ENCODE measurements around the gene SLC9A9. TPM values are rescaled to one million over a fixed set of nuclear protein-coding genes. Genes with fewer than 3 reads are reported as not detected.
"Not testable (repeated sequence)": the region's sequence is repeated elsewhere in the genome, so short reads cannot be mapped to it uniquely, and the experiment has no call there.

The SLC9A9 gene
- total and polyA plus RNA-seq, 2 of the 8 experiments (the other 6 are each of a cell fraction or from before 2014, with no cell fraction given): 0.48 to 1.1 TPM

- H4K8ac ChIP-seq (ENCODE audit: extremely low read depth, insufficient read depth, low read length): no peak overlapping the region
- no peak overlapping the region for H3K14ac ChIP-seq (ENCODE audit: insufficient read length)
- H3K4me1 ChIP-seq (replicated peaks in 1 of 4; ENCODE audit: control insufficient read depth in 3 of 4, insufficient read depth in 4 of 4, low read length in 3 of 4): no peaks in the 10 kb centered on the region
- H2AK5ac ChIP-seq (ENCODE audit: low read depth, low read length): no peak overlapping the region
- H2BK15ac ChIP-seq (ENCODE audit: low read length): no peak overlapping the region
- ChIA-PET POLR2A (ENCODE audit: partially characterized antibody) (no interaction called here), CTCF (ENCODE audit: partially characterized antibody) (interaction anchor here (1.4 kb wide), 1 partner anchor 10 kb away, joined by 6 read pairs; no protein-coding TSS in a partner anchor)
- H3K9ac ChIP-seq (replicated peaks in 1 of 4; ENCODE audit: extremely low read depth in 1 of 4, low read depth in 3 of 4, low read length in 3 of 4): no peak overlapping the region
- H3K9me3 ChIP-seq (ENCODE audit: insufficient read depth in 2 of 2, low read depth in 1 of 2, low read length in 1 of 2): no peaks in the 10 kb centered on the region
- no peak overlapping the region for H2BK5ac ChIP-seq (ENCODE audit: low read depth, low read length)
- no peak overlapping the region for H3K18ac ChIP-seq (ENCODE audit: extremely low read depth, low read length)
- no peaks in the 10 kb centered on the region for H3K23me2 ChIP-seq (ENCODE audit: low read depth, low read length)
- no peak overlapping the region for H3K4me2 ChIP-seq (ENCODE audit: insufficient read depth in 1 of 2, low read depth in 2 of 2, low read length in 2 of 2)
- H3K79me1 ChIP-seq (ENCODE audit: low read depth, low read length): no peaks in the 10 kb centered on the region
- no peaks in the 10 kb centered on the region for H3K79me2 ChIP-seq (ENCODE audit: control insufficient read depth in 1 of 2, insufficient read depth in 2 of 2, low read length in 2 of 2)
- H3K27me3 ChIP-seq (replicated peaks in 1 of 4; ENCODE audit: control insufficient read depth in 3 of 4, extremely low read depth in 1 of 4, insufficient read depth in 3 of 4, low read length in 3 of 4): no peaks in the 10 kb centered on the region
- DNase-seq (ENCODE audit: low read depth in 1 of 2, low spot score in 2 of 2) (no peak), FAIRE-seq (no peak)
- no peak overlapping the region for H3K27ac ChIP-seq (ENCODE audit: low read depth, low read length)
- H2BK12ac ChIP-seq (ENCODE audit: low read depth, low read length): no peak overlapping the region
- no peak overlapping the region for H4K91ac ChIP-seq (replicated peaks; ENCODE audit: insufficient read length, low read length)
- no peak overlapping the region for H3K4me3 ChIP-seq (ENCODE audit: extremely low read depth in 1 of 4, insufficient read depth in 2 of 4, low read depth in 3 of 4, low read length in 4 of 4)
- TF ChIP-seq FOSL1 (IDR thresholded peaks at IDR 0.05; ENCODE audit: insufficient read depth, low read depth, low read length) (no peak), MAFK (IDR thresholded peaks at IDR 0.05; ENCODE audit: low read depth, low read length) (no peak)
- no peak overlapping the region; the same call in 1 of the 2 replicates for H2AFZ ChIP-seq (ENCODE audit: low read length)
- H3K23ac ChIP-seq (ENCODE audit: insufficient read length): no peak overlapping the region
- no peak overlapping the region for H4K5ac ChIP-seq (ENCODE audit: insufficient read length, low read depth, low read length)
- no peak overlapping the region for H3K56ac ChIP-seq (replicated peaks; ENCODE audit: insufficient read length, low read depth, low read length)
- no peak overlapping the region for H2BK120ac ChIP-seq (replicated peaks; ENCODE audit: low read depth, low read length)
- H3K36me3 ChIP-seq (ENCODE audit: control insufficient read depth in 2 of 4, insufficient read depth in 4 of 4, low read length in 3 of 4): no peaks in the 10 kb centered on the region
- no peak overlapping the region for H2BK20ac ChIP-seq (ENCODE audit: low read length)
- H4K20me1 ChIP-seq (replicated peaks in 1 of 2; ENCODE audit: control insufficient read depth in 1 of 2, insufficient read depth in 2 of 2, low read length in 2 of 2): no peaks in the 10 kb centered on the region
- H3K4ac ChIP-seq (replicated peaks; ENCODE audit: insufficient read length, low read depth, low read length): no peak overlapping the region
Measured at GRCh38 chr3:143875546-143875945, 27.3 kb upstream of the SLC9A9 start.

- H2AK5ac ChIP-seq (ENCODE audit: low read depth, low read length); H2BK12ac ChIP-seq (ENCODE audit: low read depth, low read length); DNase-seq (ENCODE audit: low read depth in 1 of 2, low spot score in 2 of 2); POLR2A ChIA-PET (ENCODE audit: partially characterized antibody); H2BK15ac ChIP-seq (ENCODE audit: low read length); H3K18ac ChIP-seq (ENCODE audit: extremely low read depth, low read length); H4K5ac ChIP-seq (ENCODE audit: insufficient read length, low read depth, low read length); H3K36me3 ChIP-seq (ENCODE audit: control insufficient read depth in 2 of 4, insufficient read depth in 4 of 4, low read length in 3 of 4); H2AFZ ChIP-seq (ENCODE audit: low read length); H3K23ac ChIP-seq (ENCODE audit: insufficient read length); H2BK5ac ChIP-seq (ENCODE audit: low read depth, low read length); H3K9ac ChIP-seq (replicated peaks in 1 of 4; ENCODE audit: extremely low read depth in 1 of 4, low read depth in 3 of 4, low read length in 3 of 4); H4K91ac ChIP-seq (replicated peaks; ENCODE audit: insufficient read length, low read length); H3K79me2 ChIP-seq (ENCODE audit: control insufficient read depth in 1 of 2, insufficient read depth in 2 of 2, low read length in 2 of 2); H2BK120ac ChIP-seq (replicated peaks; ENCODE audit: low read depth, low read length); H3K4me2 ChIP-seq (ENCODE audit: insufficient read depth in 1 of 2, low read depth in 2 of 2, low read length in 2 of 2); H3K4me1 ChIP-seq (replicated peaks in 1 of 4; ENCODE audit: control insufficient read depth in 3 of 4, insufficient read depth in 4 of 4, low read length in 3 of 4); H3K14ac ChIP-seq (ENCODE audit: insufficient read length); CTCF ChIA-PET (ENCODE audit: partially characterized antibody); H3K9me3 ChIP-seq (ENCODE audit: insufficient read depth in 2 of 2, low read depth in 1 of 2, low read length in 1 of 2); H3K27ac ChIP-seq (ENCODE audit: low read depth, low read length); H3K27me3 ChIP-seq (replicated peaks in 1 of 4; ENCODE audit: control insufficient read depth in 3 of 4, extremely low read depth in 1 of 4, insufficient read depth in 3 of 4, low read length in 3 of 4); H3K4ac ChIP-seq (replicated peaks; ENCODE audit: insufficient read length, low read depth, low read length); H2BK20ac ChIP-seq (ENCODE audit: low read length); H3K56ac ChIP-seq (replicated peaks; ENCODE audit: insufficient read length, low read depth, low read length); H3K23me2 ChIP-seq (ENCODE audit: low read depth, low read length); H3K79me1 ChIP-seq (ENCODE audit: low read depth, low read length); FAIRE-seq; H3K4me3 ChIP-seq (ENCODE audit: extremely low read depth in 1 of 4, insufficient read depth in 2 of 4, low read depth in 3 of 4, low read length in 4 of 4); H4K20me1 ChIP-seq (replicated peaks in 1 of 2; ENCODE audit: control insufficient read depth in 1 of 2, insufficient read depth in 2 of 2, low read length in 2 of 2); H4K8ac ChIP-seq (ENCODE audit: extremely low read depth, insufficient read depth, low read length): not testable (repeated sequence)
- 95% methylated on average over 5 of the region's 5 CpGs; no CpG with 5 or more reads in 1 of the 2 experiments for WGBS, 2 experiments (ENCODE audit: extremely low coverage in 1 of 2, insufficient coverage in 1 of 2, insufficient read length in 1 of 2, insufficient replicate concordance in 2 of 2, low coverage in 1 of 2, low lambda C conversion rate in 2 of 2, missing lambda C conversion rate in 1 of 2)
Measured at GRCh38 chr3:143873553-143873952, 25.3 kb upstream of the SLC9A9 start.
